Transverse colon (tissue), 4 donors: ENCODE measurements around the gene MEX3A. TPM values are rescaled to one million over a fixed set of nuclear protein-coding genes. Genes with fewer than 3 reads are reported as not detected.
"Not testable (repeated sequence)": the region's sequence is repeated elsewhere in the genome, so short reads cannot be mapped to it uniquely, and the experiment has no call there.

Source experiments
- DNase-seq: peaks from one replicate; pipeline ENCODE4 v3.0.0-alpha.2; 2019
- H3K27ac ChIP-seq, 4 donors: fragments of 200-600 bp; sonication (generic); 2 replicates each; pipeline ENCODE4 v1.5.1; 2016 to 2018; ENCODE audit warnings: inconsistent platforms in 4 of 4
- H3K27me3 ChIP-seq: fragments of 200-600 bp; sonication (generic); 2 replicates; pipeline ENCODE4 v1.5.1; 2017; ENCODE audit warnings: inconsistent platforms
- H3K36me3 ChIP-seq, 4 donors: fragments of 200-600 bp; sonication (generic); 2 replicates each; pipeline ENCODE4 v1.5.1; 2017 to 2019; ENCODE audit warnings: inconsistent platforms in 4 of 4
- H3K4me1 ChIP-seq, 4 donors: fragments of 200-600 bp; sonication (generic); 2 replicates each; pipeline ENCODE4 v1.5.1; 2017 to 2020; ENCODE audit warnings: inconsistent platforms in 4 of 4
- H3K4me3 ChIP-seq, 4 donors: fragments of 200-600 bp; sonication (generic); 1 replicate in 1 of 4; 2 replicates in 3 of 4; pipeline versions ENCODE4 v1.5.1 to v1.6.1; 2017 to 2019; ENCODE audit warnings: inconsistent platforms in 4 of 4
- H3K9me3 ChIP-seq, 2 donors: fragments of 200-600 bp; sonication (generic); 2 replicates each; pipeline ENCODE4 v1.5.1; 2017 to 2019; ENCODE audit warnings: inconsistent platforms in 2 of 2
- CTCF ChIP-seq, 5 experiments: fragments of 200-600 bp in 3 of 5; fragments of 450-650 bp in 2 of 5; sonication (generic) in 3 of 5; IDR thresholded peaks; 1 replicate in 2 of 5; 2 replicates in 3 of 5; pipeline ENCODE4 v1.5.1; 2016 to 2017; ENCODE audit warnings: antibody characterized with exemption in 5 of 5, inconsistent platforms in 3 of 5, mild to moderate bottlenecking in 2 of 5, moderate library complexity in 1 of 5
- EP300 ChIP-seq: sonication (generic); formaldehyde crosslinking; IDR thresholded peaks from one replicate; pipeline ENCODE4 v1.6.1; 2017; ENCODE audit warnings: antibody characterized with exemption, low read depth
- POLR2A ChIP-seq: fragments of 450-650 bp; IDR thresholded peaks from one replicate; pipeline ENCODE4 v1.6.1; 2016; ENCODE audit warnings: antibody characterized with exemption, mild to moderate bottlenecking, moderate library complexity
- POLR2AphosphoS5 ChIP-seq, 3 donors: sonication (generic); formaldehyde crosslinking; IDR thresholded peaks; one replicate each; pipeline ENCODE4 v1.6.1; 2016; ENCODE audit warnings: antibody characterized with exemption in 3 of 3
- WGBS, 2 donors: methylation state at CpG; one replicate each; pipeline ENCODE4 v1.1.5; 2018; ENCODE audit warnings: low coverage in 1 of 2; 5-methylcytosine and 5-hydroxymethylcytosine counted together
- in situ Hi-C, 4 donors: fragments of 200-750 bp; cut with MboI; loops; one replicate each; pipeline versions ENCODE4 v1.15.0 to v1.15.1; 2017; ENCODE audit warnings: low sequenced_read_pairs in 3 of 4, low pct_ligation_motif_present in 1 of 4, low pct_unique_long_range_greater_than_20kb in 1 of 4
- intact Hi-C: fragments of 100-400 bp; cut with DNase I; formaldehyde crosslinking; loops from one replicate; pipeline ENCODE4 v1.15.1; 2023; ENCODE audit warnings: low total_unique reads
- total RNA-seq, 4 donors: library from RNA; depleted of rRNA; stranded (reverse); fragments of >200 nt; gene quantifications; one replicate each; pipeline ENCODE4 v1.1.0, GENCODE V29; 2016

MEX3A gene
- total RNA-seq, 4 donors from 2014 or later, result 0.14 to 0.60 (median 0.48) TPM; not detected in 1

DNA sequence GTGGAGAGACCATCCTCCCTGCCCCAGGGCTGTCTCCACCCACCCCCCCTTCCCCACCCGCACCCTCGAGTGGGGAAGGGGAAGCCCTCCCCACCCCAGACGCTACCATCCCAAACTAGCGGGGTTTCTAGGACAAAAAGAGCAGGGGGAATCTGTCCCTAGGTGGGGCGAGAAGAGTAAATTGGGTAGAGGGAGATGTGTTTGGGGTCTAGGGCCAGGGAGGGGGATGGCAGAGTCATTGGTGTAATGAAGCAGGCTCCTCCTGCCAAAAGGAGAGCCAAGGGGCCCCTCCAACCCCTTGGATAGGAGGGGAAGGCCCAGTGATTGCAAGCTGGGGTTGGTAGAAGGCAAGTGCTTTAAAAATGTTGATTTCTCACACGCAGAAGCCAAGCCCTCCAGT is 10.0 kb downstream of the MEX3A start:
- in situ Hi-C loops (no loop called here), intact Hi-C loops (no loop called here)
- WGBS, 2 donors, result 50% methylated on average over 6 of the region's 6 CpGs; no CpG with 5 or more reads in 1 of the 2 donors
- Histone ChIP-seq H3K27me3 (no peaks in the 10 kb centered on the region), H3K4me3 (no peak overlapping the region), H3K27ac (no peak overlapping the region), H3K36me3 (peaks cover 0 to 8% (median 0%) of the 10 kb centered on the region in 4 donors), H3K4me1 (peaks cover 0 to 6% (median 0%) of the 10 kb centered on the region in 4 donors), H3K9me3 (no peaks in the 10 kb centered on the region)
- no peak for TF ChIP-seq EP300
- TF ChIP-seq POLR2AphosphoS5 (IDR thresholded peaks at IDR 0.05), result no peak
- TF ChIP-seq POLR2A, result no peak
- TF ChIP-seq CTCF (IDR thresholded peaks at IDR 0.05), result no peak
- no peak for DNase-seq

DNA sequence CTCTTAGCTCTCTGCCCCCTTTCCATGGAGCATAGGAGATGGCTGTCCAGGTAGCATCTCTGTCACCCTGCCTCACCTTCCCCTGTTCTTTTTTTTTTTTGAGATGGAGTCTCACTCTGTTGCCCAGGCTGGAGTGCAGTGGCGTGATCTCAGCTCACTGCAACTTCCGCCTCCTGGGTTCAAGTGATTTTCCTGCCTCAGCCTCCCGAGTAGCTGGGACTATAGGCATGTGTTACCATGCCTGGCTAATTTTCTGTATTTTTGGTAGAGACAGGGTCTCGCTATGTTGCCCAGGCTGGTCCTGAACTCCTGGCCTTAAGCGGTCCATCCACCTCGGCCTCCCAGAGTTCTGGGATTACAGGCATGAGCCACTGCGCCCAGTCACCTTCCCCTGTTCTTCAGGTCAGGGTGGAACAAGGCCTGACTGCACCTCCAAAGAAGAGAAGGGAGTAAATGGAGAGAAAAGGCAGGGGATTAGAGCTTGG is 10.9 kb downstream of the MEX3A start:
- H3K4me3 ChIP-seq, intact Hi-C loops, in situ Hi-C loops, H3K4me1 ChIP-seq, H3K36me3 ChIP-seq, H3K27ac ChIP-seq, DNase-seq, H3K9me3 ChIP-seq, H3K27me3 ChIP-seq: not testable (repeated sequence)
- 86 to 90% methylated on average over 2 to 7 of the region's 7 CpGs for WGBS, 2 donors

GRCh38 chr1:156070548-156070947 is 11.7 kb downstream of the MEX3A start:
- Histone ChIP-seq H3K27ac (no peak overlapping the region), H3K4me3 (no peak overlapping the region), H3K4me1 (peaks cover 0 to under 1% (median 0%) of the 10 kb centered on the region in 4 donors), H3K27me3 (no peaks in the 10 kb centered on the region), H3K9me3 (no peaks in the 10 kb centered on the region), H3K36me3 (peaks cover 0 to 8% (median 0%) of the 10 kb centered on the region in 4 donors)
- no peak for DNase-seq
- WGBS, 2 donors, result 73% methylated on average over 4 of the region's 4 CpGs; no CpG with 5 or more reads in 1 of the 2 donors
- in situ Hi-C loops (no loop called here), intact Hi-C loops (no loop called here)
- TF ChIP-seq POLR2A, result no peak
- no peak for TF ChIP-seq EP300
- TF ChIP-seq CTCF (IDR thresholded peaks at IDR 0.05), result no peak
- no peak for TF ChIP-seq POLR2AphosphoS5 (IDR thresholded peaks at IDR 0.05)

DNA sequence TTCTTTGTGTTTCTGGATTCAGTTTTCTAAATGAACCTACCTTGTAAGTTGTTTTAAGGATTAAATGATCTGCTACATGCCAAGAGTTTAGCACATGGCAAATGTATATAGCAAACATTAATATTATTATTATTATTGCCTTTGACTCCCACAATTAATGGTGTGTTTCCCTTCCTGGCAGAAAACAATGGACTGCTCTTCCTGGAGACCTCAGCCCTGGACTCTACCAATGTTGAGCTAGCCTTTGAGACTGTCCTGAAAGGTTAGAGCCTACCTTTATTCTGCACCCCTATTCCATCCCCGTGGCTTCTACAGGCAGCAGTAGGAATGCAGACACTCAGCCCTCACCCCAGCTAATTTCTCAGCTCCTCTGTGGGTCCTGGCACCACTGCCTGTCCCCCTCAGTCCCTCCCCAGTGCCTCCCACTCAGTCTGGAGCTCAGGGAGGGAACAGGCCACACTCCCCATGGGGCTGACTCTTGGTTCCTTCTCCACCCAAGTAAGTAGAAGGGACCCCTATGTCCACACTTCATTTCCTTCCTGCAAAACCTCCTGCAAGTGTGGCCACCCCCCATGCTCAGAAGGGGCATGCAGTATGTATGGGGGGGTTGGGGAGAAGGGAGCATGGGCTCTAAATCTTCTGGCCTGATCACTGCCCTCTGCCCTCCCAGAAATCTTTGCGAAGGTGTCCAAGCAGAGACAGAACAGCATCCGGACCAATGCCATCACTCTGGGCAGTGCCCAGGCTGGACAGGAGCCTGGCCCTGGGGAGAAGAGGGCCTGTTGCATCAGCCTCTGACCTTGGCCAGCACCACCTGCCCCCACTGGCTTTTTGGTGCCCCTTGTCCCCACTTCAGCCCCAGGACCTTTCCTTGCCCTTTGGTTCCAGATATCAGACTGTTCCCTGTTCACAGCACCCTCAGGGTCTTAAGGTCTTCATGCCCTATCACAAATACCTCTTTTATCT is 12.5 kb downstream of the MEX3A start:
- Histone ChIP-seq H3K4me3 (no peak overlapping the region), H3K4me1 (no peaks in the 10 kb centered on the region), H3K9me3 (no peaks in the 10 kb centered on the region), H3K27ac (no peak overlapping the region), H3K27me3 (no peaks in the 10 kb centered on the region), H3K36me3 (peaks cover 0 to 8% (median 0%) of the 10 kb centered on the region in 4 donors)
- 79% methylated on average over 3 of the region's 3 CpGs; no CpG with 5 or more reads in 1 of the 2 donors for WGBS, 2 donors
- DNase-seq, result no peak
- in situ Hi-C loops (no loop called here), intact Hi-C loops (no loop called here)
- TF ChIP-seq POLR2AphosphoS5 (IDR thresholded peaks at IDR 0.05), result no peak
- no peak for TF ChIP-seq CTCF (IDR thresholded peaks at IDR 0.05)
- TF ChIP-seq POLR2A, result no peak
- TF ChIP-seq EP300, result no peak
